Right lobe of liver (tissue), 4 donors: ENCODE measurements around the gene GOLGA6L24.
"Not testable (repeated sequence)": the region's sequence is repeated elsewhere in the genome, so short reads cannot be mapped to it uniquely, and the experiment has no call there.

Source experiments
- POLR2A ChIP-seq: fragments of 450-650 bp; IDR thresholded peaks from one replicate; pipeline ENCODE4 v1.6.1; 2017; ENCODE audit warnings: antibody characterized with exemption, mild to moderate bottlenecking
- TF ChIP-seq, protein P1 (sequence below), 4 donors: fragments of 200-600 bp in 3 of 4; fragments of 450-650 bp in 1 of 4; IDR thresholded peaks; one replicate each; pipeline versions ENCODE4 v1.5.1 to v1.8.0; 2016 to 2022; ENCODE audit warnings: antibody characterized with exemption in 4 of 4, mild to moderate bottlenecking in 2 of 4
- donor health status: DM: no; HTN: no; CAD: no.
- donor health status: DM: no; HTN: no; CAD: no.
- donor health status: DM: no; HTN: yes; CAD: no.

DNA sequence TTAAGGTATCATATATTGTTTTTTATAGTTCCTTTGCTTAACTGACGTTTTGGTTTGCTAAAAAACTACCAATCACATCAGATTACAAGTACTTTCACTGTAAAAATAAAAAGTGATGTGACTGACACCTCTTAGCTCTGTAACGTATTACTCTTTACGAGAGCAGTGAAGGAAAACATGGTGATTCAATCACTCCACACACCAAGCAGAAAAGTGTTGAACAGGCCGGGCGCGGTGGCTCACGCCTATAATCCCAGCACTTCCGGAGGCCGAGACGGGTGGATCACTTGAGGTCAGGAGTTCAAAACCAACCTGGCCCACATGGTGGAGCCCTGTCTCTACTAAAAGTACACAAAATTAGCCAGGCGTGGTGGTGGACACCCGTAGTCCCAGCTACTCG is 39.8 kb downstream of the GOLGA6L24 start:
- TF ChIP-seq POLR2A: not testable (repeated sequence)
- TF ChIP-seq, protein P1, sequence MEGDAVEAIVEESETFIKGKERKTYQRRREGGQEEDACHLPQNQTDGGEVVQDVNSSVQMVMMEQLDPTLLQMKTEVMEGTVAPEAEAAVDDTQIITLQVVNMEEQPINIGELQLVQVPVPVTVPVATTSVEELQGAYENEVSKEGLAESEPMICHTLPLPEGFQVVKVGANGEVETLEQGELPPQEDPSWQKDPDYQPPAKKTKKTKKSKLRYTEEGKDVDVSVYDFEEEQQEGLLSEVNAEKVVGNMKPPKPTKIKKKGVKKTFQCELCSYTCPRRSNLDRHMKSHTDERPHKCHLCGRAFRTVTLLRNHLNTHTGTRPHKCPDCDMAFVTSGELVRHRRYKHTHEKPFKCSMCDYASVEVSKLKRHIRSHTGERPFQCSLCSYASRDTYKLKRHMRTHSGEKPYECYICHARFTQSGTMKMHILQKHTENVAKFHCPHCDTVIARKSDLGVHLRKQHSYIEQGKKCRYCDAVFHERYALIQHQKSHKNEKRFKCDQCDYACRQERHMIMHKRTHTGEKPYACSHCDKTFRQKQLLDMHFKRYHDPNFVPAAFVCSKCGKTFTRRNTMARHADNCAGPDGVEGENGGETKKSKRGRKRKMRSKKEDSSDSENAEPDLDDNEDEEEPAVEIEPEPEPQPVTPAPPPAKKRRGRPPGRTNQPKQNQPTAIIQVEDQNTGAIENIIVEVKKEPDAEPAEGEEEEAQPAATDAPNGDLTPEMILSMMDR (IDR thresholded peaks at IDR 0.05): not testable (repeated sequence)
